Hepatocyte (in vitro differentiated cells): ENCODE data around the gene MRTFA. TPM values are rescaled to one million over a fixed set of nuclear protein-coding genes. Genes with fewer than 3 reads are reported as not detected.

Experiments
- DNase-seq: peaks from one replicate; pipeline ENCODE4 v3.0.0-alpha.2; 2016; ENCODE audit warnings: low spot score
- H2AFZ ChIP-seq: fragments of 200-600 bp; sonication (generic); 2 replicates; pipeline ENCODE4 v1.6.0; 2016; ENCODE audit warnings: antibody characterized with exemption, mild to moderate bottlenecking
- H3K27ac ChIP-seq: fragments of 200-600 bp; sonication (generic); 2 replicates; pipeline ENCODE4 v1.5.1; 2016; ENCODE audit warnings: mild to moderate bottlenecking
- H3K27me3 ChIP-seq: fragments of 200-600 bp; sonication (generic); 2 replicates; pipeline ENCODE4 v1.6.1; 2016
- H3K36me3 ChIP-seq: fragments of 200-600 bp; sonication (generic); replicated peaks from 2 replicates; pipeline ENCODE4 v1.5.1; 2016; ENCODE audit warnings: low read depth; ENCODE audit not compliant: insufficient read depth
- H3K4me1 ChIP-seq: fragments of 200-600 bp; sonication (generic); 2 replicates; pipeline ENCODE4 v1.5.1; 2016; ENCODE audit warnings: mild to moderate bottlenecking, moderate library complexity; ENCODE audit not compliant: insufficient read depth
- H3K4me2 ChIP-seq: fragments of 200-600 bp; sonication (generic); 2 replicates; pipeline ENCODE4 v1.6.0; 2016
- H3K4me3 ChIP-seq: fragments of 200-600 bp; sonication (generic); 2 replicates; pipeline ENCODE4 v1.5.1; 2016; ENCODE audit warnings: mild to moderate bottlenecking
- H3K79me2 ChIP-seq: fragments of 200-600 bp; sonication (generic); 2 replicates; pipeline ENCODE4 v1.6.0; 2017; ENCODE audit warnings: mild to moderate bottlenecking
- H3K9me2 ChIP-seq: fragments of 200-600 bp; sonication (generic); replicated peaks from 2 replicates; pipeline ENCODE4 v1.6.0; 2017; ENCODE audit warnings: mild to moderate bottlenecking; ENCODE audit not compliant: insufficient read depth
- H3K9me3 ChIP-seq: fragments of 200-600 bp; sonication (generic); 2 replicates; pipeline ENCODE4 v1.5.1; 2016; ENCODE audit warnings: low read depth, mild to moderate bottlenecking
- H4K20me1 ChIP-seq: fragments of 200-600 bp; sonication (generic); 2 replicates; pipeline ENCODE4 v1.6.0; 2016; ENCODE audit warnings: mild to moderate bottlenecking; ENCODE audit not compliant: insufficient read depth, poor library complexity, severe bottlenecking
- CTCF ChIP-seq: fragments of 200-600 bp; sonication (generic); IDR thresholded peaks from 2 replicates; pipeline ENCODE4 v1.5.1; 2016; ENCODE audit warnings: antibody characterized with exemption, mild to moderate bottlenecking; ENCODE audit not compliant: poor library complexity
- EZH2 ChIP-seq: fragments of 200-600 bp; sonication (generic); IDR thresholded peaks from 2 replicates; pipeline ENCODE4 v1.6.1; 2016; ENCODE audit warnings: antibody characterized with exemption, mild to moderate bottlenecking, borderline replicate concordance
- EZH2phosphoT487 ChIP-seq: fragments of 200-600 bp; sonication (generic); IDR thresholded peaks from one replicate; pipeline ENCODE4 v1.6.1; 2018; ENCODE audit warnings: antibody characterized with exemption, mild to moderate bottlenecking, low read depth, moderate library complexity; ENCODE audit not compliant: unreplicated experiment, severe bottlenecking
- WGBS: methylation state at CpG from one replicate; pipeline ENCODE4 v1.1.6; 2016; ENCODE audit warnings: low lambda C conversion rate; ENCODE audit errors: missing lambda C conversion rate; 5-methylcytosine and 5-hydroxymethylcytosine counted together
- polyA plus RNA-seq: library from polyadenylated mRNA; unstranded; fragments of >200 nt; fragmentation: Nextera tagmentation; extraction: Ambion mirVana; gene quantifications from 2 replicates; pipeline ENCODE4 v1.2.1, GENCODE V29; 2016
- total RNA-seq: library from RNA; depleted of rRNA; stranded (reverse); fragments of >200 nt; gene quantifications from 2 replicates; pipeline ENCODE4 v1.2.3, GENCODE V29; 2014

The MRTFA gene
- total and polyA plus RNA-seq, 2 experiments from 2014 or later: 19.0 to 29.7 TPM

- Histone ChIP-seq H3K9me2 (no peaks in the 10 kb centered on the region), H3K4me3 (no peak overlapping the region), H2AFZ (no peak overlapping the region), H4K20me1 (no peaks in the 10 kb centered on the region), H3K27me3 (no peaks in the 10 kb centered on the region), H3K4me1 (peaks cover 4% of the 10 kb centered on the region), H3K4me2 (no peak overlapping the region), H3K79me2 (peaks cover 34% of the 10 kb centered on the region), H3K36me3 (no peaks in the 10 kb centered on the region), H3K27ac (no peak overlapping the region), H3K9me3 (no peaks in the 10 kb centered on the region)
- DNase-seq: no peak
- TF ChIP-seq EZH2phosphoT487 (no peak), EZH2 (no peak), CTCF (no peak)
- 100% methylated on average over 2 of the region's 2 CpGs for WGBS
Measured at GRCh38 chr22:40472051-40472450, 164.5 kb downstream of the MRTFA start.

- Histone ChIP-seq H3K27ac (no peak overlapping the region), H3K9me3 (no peaks in the 10 kb centered on the region), H3K9me2 (no peaks in the 10 kb centered on the region), H3K79me2 (peaks cover 32% of the 10 kb centered on the region), H3K4me1 (peaks cover 4% of the 10 kb centered on the region), H4K20me1 (no peaks in the 10 kb centered on the region), H2AFZ (no peak overlapping the region), H3K4me3 (no peak overlapping the region), H3K36me3 (no peaks in the 10 kb centered on the region), H3K27me3 (no peaks in the 10 kb centered on the region), H3K4me2 (no peak overlapping the region)
- no peak for DNase-seq
- TF ChIP-seq EZH2 (no peak), EZH2phosphoT487 (no peak), CTCF (no peak)
- 95% methylated on average over 5 of the region's 5 CpGs for WGBS
Measured at GRCh38 chr22:40469181-40469580, 167.3 kb downstream of the MRTFA start.

GRCh38 chr22:40468616-40469015 lies 167.9 kb downstream of the MRTFA start:
- no peak overlapping the region for H2AFZ ChIP-seq
- H3K4me2 ChIP-seq: no peak overlapping the region
- no peaks in the 10 kb centered on the region for H4K20me1 ChIP-seq
- H3K9me2 ChIP-seq: no peaks in the 10 kb centered on the region
- no peaks in the 10 kb centered on the region for H3K9me3 ChIP-seq
- H3K27me3 ChIP-seq: no peaks in the 10 kb centered on the region
- H3K36me3 ChIP-seq: no peaks in the 10 kb centered on the region
- no peak for TF ChIP-seq CTCF
- TF ChIP-seq EZH2phosphoT487: no peak
- TF ChIP-seq EZH2: no peak
- no peak overlapping the region for H3K27ac ChIP-seq
- H3K79me2 ChIP-seq: peaks cover 32% of the 10 kb centered on the region
- peaks cover 4% of the 10 kb centered on the region for H3K4me1 ChIP-seq
- H3K4me3 ChIP-seq: no peak overlapping the region
- DNase-seq: no peak

- no peaks in the 10 kb centered on the region for H4K20me1 ChIP-seq
- H3K9me3 ChIP-seq: no peaks in the 10 kb centered on the region
- peaks cover 4% of the 10 kb centered on the region for H3K4me1 ChIP-seq
- TF ChIP-seq CTCF (no peak), EZH2phosphoT487 (no peak), EZH2 (no peak)
- 59% methylated on average over 1 of the region's 1 CpG for WGBS
- no peak overlapping the region for H3K4me2 ChIP-seq
- H3K27ac ChIP-seq: no peak overlapping the region
- H3K27me3 ChIP-seq: no peaks in the 10 kb centered on the region
- H3K4me3 ChIP-seq: no peak overlapping the region
- DNase-seq: no peak
- H3K9me2 ChIP-seq: no peaks in the 10 kb centered on the region
- no peak overlapping the region for H2AFZ ChIP-seq
- H3K79me2 ChIP-seq: peaks cover 32% of the 10 kb centered on the region
- H3K36me3 ChIP-seq: no peaks in the 10 kb centered on the region
Measured at GRCh38 chr22:40466976-40467375, 169.5 kb downstream of the MRTFA start.
